OCI-LY7 (cell line): ENCODE results near the gene CEP112.

Source experiments
- EZH2phosphoT487 ChIP-seq: fragments of 200-600 bp; sonication (generic); IDR thresholded peaks from 2 replicates; pipeline ENCODE4 v1.6.1; 2018; ENCODE audit warnings: low read depth, borderline replicate concordance, mild to moderate bottlenecking, mixed run types, antibody characterized with exemption, low read length, moderate library complexity, mixed read lengths
- TF ChIP-seq, protein P1 (sequence below): fragments of 200-600 bp; sonication (generic); conservative IDR thresholded peaks from 2 replicates; pipeline ENCODE4 v1.5.1; 2014; ENCODE audit warnings: mild to moderate bottlenecking, antibody characterized with exemption, low read length, moderate library complexity, mixed read lengths

DNA sequence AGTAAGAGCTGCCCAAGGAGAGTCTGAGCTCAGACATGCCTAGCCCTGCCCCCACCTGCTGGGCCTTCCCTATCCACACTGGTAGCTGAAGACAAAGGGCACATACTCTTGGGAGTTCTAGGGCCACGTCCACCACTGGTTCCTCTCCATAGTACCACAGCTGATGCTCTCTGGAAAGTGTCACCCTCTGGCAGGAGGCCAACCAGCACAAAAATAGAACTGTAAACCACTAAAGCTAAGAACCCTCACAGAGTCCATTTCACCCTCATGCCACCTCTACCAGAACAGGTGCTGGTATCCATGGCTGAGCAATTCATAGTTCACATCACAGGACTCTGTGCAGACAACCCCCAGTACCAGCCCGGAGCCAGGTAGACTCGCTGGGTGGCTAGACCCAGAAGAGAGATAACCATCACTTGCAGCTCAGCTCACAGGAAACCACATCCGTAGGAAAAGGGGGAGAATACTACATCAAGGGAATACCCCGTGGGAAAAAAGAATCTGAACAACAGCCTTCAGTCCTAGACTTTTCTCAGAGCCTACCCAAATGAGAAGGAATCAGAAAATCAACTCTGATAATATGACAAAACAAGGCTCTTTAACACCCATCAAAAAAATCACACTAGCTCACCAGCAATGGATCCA is 115.3 kb downstream of the CEP112 start:
- TF ChIP-seq, protein P1, sequence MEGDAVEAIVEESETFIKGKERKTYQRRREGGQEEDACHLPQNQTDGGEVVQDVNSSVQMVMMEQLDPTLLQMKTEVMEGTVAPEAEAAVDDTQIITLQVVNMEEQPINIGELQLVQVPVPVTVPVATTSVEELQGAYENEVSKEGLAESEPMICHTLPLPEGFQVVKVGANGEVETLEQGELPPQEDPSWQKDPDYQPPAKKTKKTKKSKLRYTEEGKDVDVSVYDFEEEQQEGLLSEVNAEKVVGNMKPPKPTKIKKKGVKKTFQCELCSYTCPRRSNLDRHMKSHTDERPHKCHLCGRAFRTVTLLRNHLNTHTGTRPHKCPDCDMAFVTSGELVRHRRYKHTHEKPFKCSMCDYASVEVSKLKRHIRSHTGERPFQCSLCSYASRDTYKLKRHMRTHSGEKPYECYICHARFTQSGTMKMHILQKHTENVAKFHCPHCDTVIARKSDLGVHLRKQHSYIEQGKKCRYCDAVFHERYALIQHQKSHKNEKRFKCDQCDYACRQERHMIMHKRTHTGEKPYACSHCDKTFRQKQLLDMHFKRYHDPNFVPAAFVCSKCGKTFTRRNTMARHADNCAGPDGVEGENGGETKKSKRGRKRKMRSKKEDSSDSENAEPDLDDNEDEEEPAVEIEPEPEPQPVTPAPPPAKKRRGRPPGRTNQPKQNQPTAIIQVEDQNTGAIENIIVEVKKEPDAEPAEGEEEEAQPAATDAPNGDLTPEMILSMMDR: no peak
- TF ChIP-seq EZH2phosphoT487: no peak
